ENCODE results near the gene CRMP1.

The CRMP1 gene

GRCh38 chr4:5899881-5900280 lies 7.0 kb upstream of the CRMP1 start:
- Histone ChIP-seq H3K4me1 (ENCODE audit: control insufficient read depth, insufficient read depth, low read length) (peaks cover 3% of the 10 kb centered on the region), H3K27me3 (ENCODE audit: control insufficient read depth, insufficient read depth, low read length) (peaks cover 1% of the 10 kb centered on the region; the same call in 1 of the 2 replicates), H3K27ac (ENCODE audit: low read length) (no peak overlapping the region), H3K4me3 (ENCODE audit: low read length) (no peak overlapping the region), H3K36me3 (ENCODE audit: control insufficient read depth, insufficient read depth, low read length) (no peaks in the 10 kb centered on the region), H3K9me3 (ENCODE audit: control insufficient read depth, insufficient read depth, low read length) (no peaks in the 10 kb centered on the region)
- WGBS (ENCODE audit: insufficient coverage, insufficient read length), result no CpG with 5 or more reads among the region's 5 CpGs
- no peak for DNase-seq (ENCODE audit: low read depth, low spot score)

DNA sequence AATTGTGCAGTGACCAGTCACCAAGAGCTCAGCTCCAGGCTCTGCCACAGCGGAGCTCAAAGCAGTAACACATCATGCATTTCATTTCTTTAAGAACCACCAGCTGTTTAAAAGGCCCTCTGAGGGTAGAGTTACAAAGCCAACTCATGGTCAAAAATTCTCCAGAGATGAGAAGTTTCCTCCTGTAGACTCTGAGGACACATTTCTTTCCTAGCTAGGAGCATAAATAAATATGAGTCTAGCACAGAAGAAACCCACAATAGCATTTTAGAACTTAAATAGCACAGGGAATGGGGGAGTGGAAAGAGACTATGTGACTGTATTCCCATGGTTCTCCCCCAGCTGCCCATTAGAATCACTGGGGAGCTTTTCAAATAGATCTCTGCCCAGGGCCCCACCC lies 6.5 kb upstream of the CRMP1 start:
- Histone ChIP-seq H3K4me1 (ENCODE audit: control insufficient read depth, insufficient read depth, low read length) (peaks cover 3% of the 10 kb centered on the region), H3K36me3 (ENCODE audit: control insufficient read depth, insufficient read depth, low read length) (no peaks in the 10 kb centered on the region), H3K4me3 (ENCODE audit: low read length) (no peak overlapping the region), H3K27ac (ENCODE audit: low read length) (no peak overlapping the region), H3K9me3 (ENCODE audit: control insufficient read depth, insufficient read depth, low read length) (no peaks in the 10 kb centered on the region), H3K27me3 (ENCODE audit: control insufficient read depth, insufficient read depth, low read length) (peaks cover 1% of the 10 kb centered on the region; the same call in 1 of the 2 replicates)
- DNase-seq (ENCODE audit: low read depth, low spot score), result no peak
- WGBS (ENCODE audit: insufficient coverage, insufficient read length), result no CpG with 5 or more reads among the region's 1 CpG

GRCh38 chr4:5897674-5898073 lies 4.8 kb upstream of the CRMP1 start:
- Histone ChIP-seq H3K27me3 (ENCODE audit: control insufficient read depth, insufficient read depth, low read length) (peaks cover 12% of the 10 kb centered on the region; the same call in 1 of the 2 replicates), H3K36me3 (ENCODE audit: control insufficient read depth, insufficient read depth, low read length) (no peaks in the 10 kb centered on the region), H3K9me3 (ENCODE audit: control insufficient read depth, insufficient read depth, low read length) (no peaks in the 10 kb centered on the region), H3K4me1 (ENCODE audit: control insufficient read depth, insufficient read depth, low read length) (no peaks in the 10 kb centered on the region; the same call in none of the 2 replicates), H3K4me3 (ENCODE audit: low read length) (no peak overlapping the region), H3K27ac (ENCODE audit: low read length) (no peak overlapping the region)
- DNase-seq (ENCODE audit: low read depth, low spot score), result no peak
- WGBS (ENCODE audit: insufficient coverage, insufficient read length), result no CpG with 5 or more reads among the region's 13 CpGs

GRCh38 chr4:5895287-5895686 lies 2.4 kb upstream of the CRMP1 start:
- Histone ChIP-seq H3K9me3 (ENCODE audit: control insufficient read depth, insufficient read depth, low read length) (no peaks in the 10 kb centered on the region), H3K27me3 (ENCODE audit: control insufficient read depth, insufficient read depth, low read length) (peaks cover 26% of the 10 kb centered on the region), H3K4me1 (ENCODE audit: control insufficient read depth, insufficient read depth, low read length) (peaks cover 3% of the 10 kb centered on the region; the same call in 1 of the 2 replicates), H3K27ac (ENCODE audit: low read length) (no peak overlapping the region), H3K4me3 (ENCODE audit: low read length) (no peak overlapping the region), H3K36me3 (ENCODE audit: control insufficient read depth, insufficient read depth, low read length) (no peaks in the 10 kb centered on the region)
- no peak for DNase-seq (ENCODE audit: low read depth, low spot score)
- WGBS (ENCODE audit: insufficient coverage, insufficient read length), result no CpG with 5 or more reads among the region's 4 CpGs

GRCh38 chr4:5894266-5894665 lies 1.4 kb upstream of the CRMP1 start:
- Histone ChIP-seq H3K4me1 (ENCODE audit: control insufficient read depth, insufficient read depth, low read length) (peaks cover 4% of the 10 kb centered on the region), H3K9me3 (ENCODE audit: control insufficient read depth, insufficient read depth, low read length) (no peaks in the 10 kb centered on the region), H3K27ac (ENCODE audit: low read length) (no peak overlapping the region), H3K27me3 (ENCODE audit: control insufficient read depth, insufficient read depth, low read length) (peaks cover 26% of the 10 kb centered on the region), H3K36me3 (ENCODE audit: control insufficient read depth, insufficient read depth, low read length) (no peaks in the 10 kb centered on the region), H3K4me3 (ENCODE audit: low read length) (no peak overlapping the region)
- DNase-seq (ENCODE audit: low read depth, low spot score), result no peak
- WGBS (ENCODE audit: insufficient coverage, insufficient read length), result no CpG with 5 or more reads among the region's 7 CpGs

GRCh38 chr4:5893591-5893990 lies 705 bp upstream of the CRMP1 start:
- Histone ChIP-seq H3K4me1 (ENCODE audit: control insufficient read depth, insufficient read depth, low read length) (peaks cover 8% of the 10 kb centered on the region), H3K27ac (ENCODE audit: low read length) (no peak overlapping the region), H3K9me3 (ENCODE audit: control insufficient read depth, insufficient read depth, low read length) (no peaks in the 10 kb centered on the region), H3K4me3 (ENCODE audit: low read length) (no peak overlapping the region), H3K36me3 (ENCODE audit: control insufficient read depth, insufficient read depth, low read length) (no peaks in the 10 kb centered on the region), H3K27me3 (ENCODE audit: control insufficient read depth, insufficient read depth, low read length) (peaks cover 26% of the 10 kb centered on the region)
- DNase-seq (ENCODE audit: low read depth, low spot score), result no peak
- WGBS (ENCODE audit: insufficient coverage, insufficient read length), result no CpG with 5 or more reads among the region's 8 CpGs

DNA sequence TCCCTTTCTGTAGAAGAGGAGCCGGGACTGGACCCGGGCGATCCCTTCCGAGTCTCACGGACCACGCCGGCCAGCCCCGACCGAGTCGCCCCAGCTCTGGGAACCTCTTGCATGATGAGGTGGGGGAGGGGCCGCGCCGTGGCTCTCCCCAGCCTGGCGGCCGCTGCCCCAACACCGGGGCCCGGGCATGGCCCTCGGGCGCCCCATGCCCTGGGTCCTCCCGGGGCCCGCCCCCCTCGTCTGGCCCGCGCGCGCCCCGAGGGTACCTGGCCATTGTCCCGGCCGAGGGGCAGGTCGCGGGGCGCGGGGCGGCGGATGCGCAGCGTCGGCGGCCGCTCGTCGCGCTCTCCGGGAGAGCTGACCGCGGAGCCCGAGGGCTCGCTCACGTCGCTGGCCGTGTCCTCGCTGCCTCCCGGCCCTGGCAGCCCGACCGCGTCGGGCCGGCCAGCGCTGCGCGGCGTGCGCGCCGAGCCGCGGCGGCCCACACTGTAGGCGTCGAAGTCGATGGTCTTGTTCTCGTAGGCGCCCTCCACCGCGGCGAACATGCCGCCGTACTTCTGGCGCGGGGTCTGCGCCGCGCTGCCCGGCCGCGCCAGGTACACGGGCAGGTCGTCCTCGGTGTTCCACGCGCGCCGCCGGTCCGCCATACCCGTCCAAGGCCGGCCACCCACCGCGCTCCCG lies 423 bp downstream of the CRMP1 start:
- H3K4me3 ChIP-seq (ENCODE audit: low read length), result peak overlapping the region; percentile 42; the same call in 1 of the 2 replicates
- peaks cover 8% of the 10 kb centered on the region for H3K4me1 ChIP-seq (ENCODE audit: control insufficient read depth, insufficient read depth, low read length)
- no CpG with 5 or more reads among the region's 100 CpGs for WGBS (ENCODE audit: insufficient coverage, insufficient read length)

DNA sequence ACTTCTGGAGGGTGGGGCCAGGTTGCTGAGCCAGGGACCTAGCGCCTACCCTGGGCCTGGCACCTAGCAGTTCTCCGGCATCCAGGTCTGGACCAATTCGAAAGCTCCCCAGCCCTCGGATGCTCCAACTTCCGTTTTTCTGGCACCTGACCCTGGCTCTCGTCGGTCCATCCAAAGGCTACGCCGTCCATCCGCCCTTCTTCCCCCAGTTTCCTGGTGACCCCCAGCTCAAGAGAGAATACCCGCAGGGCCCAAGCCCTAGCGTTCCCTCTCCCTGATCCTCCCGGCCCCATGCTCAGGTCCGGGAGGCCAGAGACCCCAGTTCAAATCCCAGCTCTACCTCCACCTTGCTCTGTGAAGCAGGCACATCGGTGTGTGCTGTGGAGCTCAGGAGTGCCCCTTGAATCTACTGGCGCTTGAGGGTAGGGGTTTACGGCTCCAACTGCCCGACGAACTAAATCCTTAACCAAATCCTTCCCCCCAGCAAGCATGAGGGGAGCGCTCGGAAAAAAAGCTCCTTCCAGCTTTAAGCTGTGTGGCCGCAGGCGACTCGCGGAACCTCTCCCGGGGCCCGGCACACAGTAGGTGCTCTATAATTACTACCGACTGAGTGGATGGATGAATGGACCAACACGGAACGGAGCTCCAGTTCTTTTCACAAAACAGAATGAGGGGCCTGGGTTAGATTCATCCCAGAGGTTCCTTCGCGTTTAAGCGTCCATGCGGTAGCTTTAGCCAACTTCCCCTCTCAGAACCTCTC lies 1.1 kb downstream of the CRMP1 start:
- H3K4me3 ChIP-seq (ENCODE audit: low read length), result peak overlapping the region; percentile 2; the same call in 1 of the 2 replicates
- H3K9me3 ChIP-seq (ENCODE audit: control insufficient read depth, insufficient read depth, low read length), result no peaks in the 10 kb centered on the region
- DNase-seq (ENCODE audit: low read depth, low spot score), result no peak

More for the DNA sequence above, 423 bp downstream of the CRMP1 start:
- peaks cover 26% of the 10 kb centered on the region for H3K27me3 ChIP-seq (ENCODE audit: control insufficient read depth, insufficient read depth, low read length)
- no peaks in the 10 kb centered on the region for H3K36me3 ChIP-seq (ENCODE audit: control insufficient read depth, insufficient read depth, low read length)
- DNase-seq (ENCODE audit: low read depth, low spot score), result no peak
- H3K9me3 ChIP-seq (ENCODE audit: control insufficient read depth, insufficient read depth, low read length), result no peaks in the 10 kb centered on the region
- no peak overlapping the region for H3K27ac ChIP-seq (ENCODE audit: low read length)

DNA sequence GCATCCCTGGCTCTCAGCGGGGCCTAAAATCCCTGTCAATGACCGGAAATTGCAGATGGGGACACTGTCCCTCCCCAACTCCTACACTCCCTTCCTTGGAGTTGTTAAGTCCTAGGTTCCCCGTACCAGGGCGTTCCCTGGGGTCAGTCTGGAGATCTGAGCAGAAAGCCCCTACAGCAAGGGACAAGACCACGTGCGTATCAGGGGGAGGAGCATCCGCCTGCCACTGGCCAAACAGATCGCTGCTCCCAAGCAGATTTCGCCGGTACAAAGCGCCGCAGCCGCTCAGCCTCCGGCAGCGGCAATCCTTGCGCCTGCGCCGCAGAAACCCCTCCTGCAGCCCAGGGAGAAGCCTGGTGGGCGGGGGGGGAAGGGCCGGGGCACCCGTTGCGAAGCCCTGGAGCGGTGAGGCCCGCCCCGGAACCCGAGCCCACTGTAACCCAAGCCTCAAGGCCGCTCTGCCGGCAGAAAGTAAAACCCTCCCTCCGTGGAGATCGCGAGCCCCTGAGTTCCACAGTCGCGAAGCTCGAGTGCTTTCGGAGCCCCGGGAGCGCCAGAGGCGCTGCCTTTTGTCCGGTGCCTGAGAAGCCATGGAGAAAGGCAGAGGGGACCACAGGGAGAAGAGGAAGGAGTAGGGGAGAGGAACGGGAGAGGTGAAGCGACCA lies 2.7 kb downstream of the CRMP1 start:
- peaks cover 25% of the 10 kb centered on the region for H3K27me3 ChIP-seq (ENCODE audit: control insufficient read depth, insufficient read depth, low read length)
- no peak for DNase-seq (ENCODE audit: low read depth, low spot score)
- H3K27ac ChIP-seq (ENCODE audit: low read length), result no peak overlapping the region
- H3K36me3 ChIP-seq (ENCODE audit: control insufficient read depth, insufficient read depth, low read length), result no peaks in the 10 kb centered on the region
- peaks cover 12% of the 10 kb centered on the region for H3K4me1 ChIP-seq (ENCODE audit: control insufficient read depth, insufficient read depth, low read length)
- H3K4me3 ChIP-seq (ENCODE audit: low read length), result peak overlapping the region; percentile 35; the same call in 1 of the 2 replicates
- WGBS (ENCODE audit: insufficient coverage, insufficient read length), result no CpG with 5 or more reads among the region's 41 CpGs
- no peaks in the 10 kb centered on the region for H3K9me3 ChIP-seq (ENCODE audit: control insufficient read depth, insufficient read depth, low read length)

More for the DNA sequence above, 1.1 kb downstream of the CRMP1 start:
- Histone ChIP-seq H3K4me1 (ENCODE audit: control insufficient read depth, insufficient read depth, low read length) (peaks cover 11% of the 10 kb centered on the region), H3K27ac (ENCODE audit: low read length) (no peak overlapping the region), H3K36me3 (ENCODE audit: control insufficient read depth, insufficient read depth, low read length) (no peaks in the 10 kb centered on the region), H3K27me3 (ENCODE audit: control insufficient read depth, insufficient read depth, low read length) (peaks cover 26% of the 10 kb centered on the region)
- WGBS (ENCODE audit: insufficient coverage, insufficient read length), result no CpG with 5 or more reads among the region's 34 CpGs

DNA sequence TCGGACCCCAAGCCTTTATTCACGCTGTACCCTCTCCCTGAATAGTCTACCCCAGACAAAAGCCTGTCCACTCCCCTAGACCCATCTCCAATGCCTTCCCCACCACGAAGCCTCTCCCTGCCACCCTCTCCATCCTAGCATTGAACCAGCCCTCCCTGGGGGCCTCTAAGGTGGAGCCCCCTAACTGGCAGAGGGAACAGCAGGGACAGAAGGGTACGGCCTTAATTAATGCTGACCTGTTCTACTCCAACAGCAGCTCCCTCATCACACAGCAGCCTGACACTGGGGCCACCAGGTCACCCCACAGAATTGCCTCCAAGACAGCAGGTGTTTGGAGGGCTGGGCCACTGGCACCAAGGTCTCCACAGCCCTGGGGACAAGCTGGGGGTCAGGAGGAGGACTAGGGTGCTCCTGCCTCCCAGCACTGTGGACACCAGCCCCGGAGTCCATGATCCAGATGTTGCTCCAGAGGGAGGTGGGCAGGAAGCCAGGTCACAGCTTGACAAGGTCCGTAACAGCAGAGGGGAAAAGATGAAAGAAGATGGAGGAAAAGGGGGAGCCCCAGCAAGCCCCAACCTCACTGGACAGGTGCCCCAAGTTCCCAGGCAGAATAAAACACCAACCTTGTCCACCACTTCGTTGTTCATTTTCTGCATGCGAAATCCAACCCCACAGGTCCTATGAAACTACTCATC lies 3.7 kb downstream of the CRMP1 start:
- Histone ChIP-seq H3K4me3 (ENCODE audit: low read length) (peak overlapping the region; percentile 17; the same call in 1 of the 2 replicates), H3K27ac (ENCODE audit: low read length) (no peak overlapping the region), H3K36me3 (ENCODE audit: control insufficient read depth, insufficient read depth, low read length) (no peaks in the 10 kb centered on the region), H3K27me3 (ENCODE audit: control insufficient read depth, insufficient read depth, low read length) (peaks cover 23% of the 10 kb centered on the region), H3K4me1 (ENCODE audit: control insufficient read depth, insufficient read depth, low read length) (peaks cover 14% of the 10 kb centered on the region), H3K9me3 (ENCODE audit: control insufficient read depth, insufficient read depth, low read length) (no peaks in the 10 kb centered on the region)
- DNase-seq (ENCODE audit: low read depth, low spot score), result no peak
- WGBS (ENCODE audit: insufficient coverage, insufficient read length), result no CpG with 5 or more reads among the region's 8 CpGs

All from iPS DF 6.9 (cell line).